GM19463 (cell line): ENCODE measurements around the gene SMURF2.
"Not testable (repeated sequence)": the region's sequence is repeated elsewhere in the genome, so short reads cannot be mapped to it uniquely, and the experiment has no call there.

ENCODE experiments used
- ATAC-seq: cut with Tn5 transposase; IDR thresholded peaks from one replicate; pipeline ENCODE4 v1.9.1; 2021; ENCODE audit warnings: mild to moderate bottlenecking, moderate library complexity; ENCODE audit not compliant: unreplicated experiment

Gene SMURF2

GRCh38 chr17:64632606-64633005 is 29.5 kb downstream of the SMURF2 start:
- no peak for ATAC-seq

GRCh38 chr17:64632194-64632593 is 29.9 kb downstream of the SMURF2 start:
- ATAC-seq: no peak

GRCh38 chr17:64630309-64631223 is 31.5 kb downstream of the SMURF2 start:
- no peak for ATAC-seq

- peak; percentile 57 for ATAC-seq
Measured at GRCh38 chr17:64628641-64629040, 33.5 kb downstream of the SMURF2 start.

GRCh38 chr17:64627797-64628196 is 34.3 kb downstream of the SMURF2 start:
- no peak for ATAC-seq

- no peak for ATAC-seq
Measured at GRCh38 chr17:64626827-64627226, 35.3 kb downstream of the SMURF2 start.

GRCh38 chr17:64625541-64625940 is 36.6 kb downstream of the SMURF2 start:
- ATAC-seq: no peak

GRCh38 chr17:64622931-64623654 is 39.0 kb downstream of the SMURF2 start:
- ATAC-seq: no peak

- no peak for ATAC-seq
Measured at GRCh38 chr17:64621772-64622171, 40.3 kb downstream of the SMURF2 start.

- ATAC-seq: no peak
Measured at GRCh38 chr17:64618848-64619247, 43.3 kb downstream of the SMURF2 start.

- no peak for ATAC-seq
Measured at GRCh38 chr17:64617125-64617780, 44.9 kb downstream of the SMURF2 start.

- ATAC-seq: no peak
Measured at GRCh38 chr17:64615028-64615677, 47.0 kb downstream of the SMURF2 start.

GRCh38 chr17:64614266-64615027 is 47.7 kb downstream of the SMURF2 start:
- no peak for ATAC-seq

- no peak for ATAC-seq
Measured at GRCh38 chr17:64611369-64611768, 50.7 kb downstream of the SMURF2 start.

- not testable (repeated sequence) for ATAC-seq
Measured at GRCh38 chr17:64610244-64610643, 51.9 kb downstream of the SMURF2 start.

- ATAC-seq: no peak
Measured at GRCh38 chr17:64608571-64608981, 53.5 kb downstream of the SMURF2 start.

- no peak for ATAC-seq
Measured at GRCh38 chr17:64607862-64608565, 54.1 kb downstream of the SMURF2 start.

GRCh38 chr17:64604532-64604931 is 57.6 kb downstream of the SMURF2 start:
- not testable (repeated sequence) for ATAC-seq

- no peak for ATAC-seq
Measured at GRCh38 chr17:64603987-64604386, 58.1 kb downstream of the SMURF2 start.

GRCh38 chr17:64599827-64600226 is 62.3 kb downstream of the SMURF2 start:
- no peak for ATAC-seq
